Body of pancreas (tissue), 4 donors: ENCODE data around the gene ATOH8. TPM values are rescaled to one million over a fixed set of nuclear protein-coding genes. Genes with fewer than 3 reads are reported as not detected.

Source experiments
- ATAC-seq: fragments of 150-250 bp; one replicate; pipeline ENCODE4 v1.9.1; 2016
- DNase-seq, 4 donors: peaks; one replicate each; pipeline ENCODE4 v3.0.0-alpha.2; 2019
- H3K27ac ChIP-seq, 4 donors: fragments of 200-600 bp; sonication (generic); 1 replicate in 3 of 4; 2 replicates in 1 of 4; pipeline versions ENCODE4 v1.5.1 to v1.6.1; 2016 to 2019; ENCODE audit warnings: mild to moderate bottlenecking in 1 of 4, mixed read lengths in 1 of 4, moderate library complexity in 1 of 4
- H3K27me3 ChIP-seq, 2 donors: fragments of 200-600 bp; sonication (generic); one replicate each; pipeline ENCODE4 v1.6.0; 2016; ENCODE audit warnings: mild to moderate bottlenecking in 1 of 2
- H3K36me3 ChIP-seq, 2 donors: fragments of 200-600 bp; sonication (generic); replicated peaks in 1 of 2; 2 replicates each; pipeline ENCODE4 v1.5.1; 2016; ENCODE audit warnings: low read depth in 2 of 2; ENCODE audit not compliant: insufficient read depth in 1 of 2
- H3K4me1 ChIP-seq: fragments of 200-600 bp; sonication (generic); one replicate; pipeline ENCODE4 v1.6.0; 2016
- H3K4me3 ChIP-seq, 2 donors: fragments of 200-600 bp; sonication (generic); 1 replicate in 1 of 2; 2 replicates in 1 of 2; pipeline ENCODE4 v1.5.1; 2016 to 2019
- H3K9me3 ChIP-seq, 3 donors: fragments of 200-600 bp; sonication (generic); 1 replicate in 2 of 3; 2 replicates in 1 of 3; pipeline ENCODE4 v1.5.1; 2016
- CTCF ChIP-seq, 7 experiments: fragments of 450-650 bp in 4 of 7; fragments of 200-600 bp in 3 of 7; sonication (generic) in 3 of 7; IDR thresholded peaks; one replicate each; pipeline ENCODE4 v1.5.1; 2016 to 2019; ENCODE audit warnings: antibody characterized with exemption in 7 of 7
- POLR2A ChIP-seq, 3 donors: fragments of 450-650 bp; IDR thresholded peaks; one replicate each; pipeline ENCODE4 v1.6.1; 2016; ENCODE audit warnings: antibody characterized with exemption in 3 of 3, mild to moderate bottlenecking in 2 of 3
- WGBS, 2 donors: methylation state at CpG; one replicate each; pipeline ENCODE4 v1.1.5; 2017; 5-methylcytosine and 5-hydroxymethylcytosine counted together
- intact Hi-C: fragments of 100-400 bp; cut with DNase I; formaldehyde crosslinking; loops from one replicate; pipeline ENCODE4 v1.15.1; 2023
- total RNA-seq, 2 donors: library from RNA; depleted of rRNA; stranded (reverse); fragments of >200 nt; gene quantifications; one replicate each; pipeline ENCODE4 v1.1.0, GENCODE V29; 2016

ATOH8 gene
- 10 to 100 TPM; 12.9 to 14.5 TPM for total RNA-seq

- Histone ChIP-seq H3K27ac (peak within 1 kb of the TSS in 3 of 4 donors; percentile 5 to 44 (median 43)), H3K9me3 (no peaks in the 10 kb centered on the region), H3K4me3 (peak within 1 kb of the TSS; percentile 5 to 36), H3K36me3 (no peaks in the 10 kb centered on the region), H3K27me3 (peaks cover 0 to 29% of the 10 kb centered on the region in 2 donors), H3K4me1 (peaks cover 54% of the 10 kb centered on the region)
- intact Hi-C loops: no loop called here
- 2 to 9% methylated on average over 22 to 72 of the region's 81 CpGs for WGBS, 2 donors
- peak; percentile 41 for ATAC-seq
- TF ChIP-seq CTCF (IDR thresholded peaks at IDR 0.05): no peak
- peak in 1 of 3 donors; percentile 20 for TF ChIP-seq POLR2A (IDR thresholded peaks at IDR 0.05)
- DNase-seq: peak; percentile 60 to 62 (median 61)
Measured at GRCh38 chr2:85753525-85754312, at the start of gene ATOH8. Gene ATOH8, plus strand, starts transcription at chr2:85753991. Its CDS starts 199 bp downstream, at chr2:85754190.

- intact Hi-C loops: no loop called here
- Histone ChIP-seq H3K9me3 (no peaks in the 10 kb centered on the region), H3K27ac (peak overlapping the region in 1 of 4 donors; percentile 74), H3K36me3 (no peaks in the 10 kb centered on the region), H3K4me3 (no peak overlapping the region), H3K4me1 (peaks cover 23% of the 10 kb centered on the region), H3K27me3 (no peaks in the 10 kb centered on the region)
- DNase-seq (no peak), ATAC-seq (no peak)
- TF ChIP-seq CTCF (IDR thresholded peaks at IDR 0.05) (no peak), POLR2A (IDR thresholded peaks at IDR 0.05) (no peak)
- 69 to 75% methylated on average over 3 of the region's 3 CpGs for WGBS, 2 donors
Measured at GRCh38 chr2:85704038-85704437, 49.8 kb upstream of the ATOH8 start.

GRCh38 chr2:85704800-85705679 is 48.8 kb upstream of the ATOH8 start:
- ATAC-seq: no peak

GRCh38 chr2:85705680-85706039 is 48.1 kb upstream of the ATOH8 start:
- intact Hi-C loops: no loop called here
- ATAC-seq: peak; percentile 62
- Histone ChIP-seq H3K27ac (peak overlapping the region in 3 of 4 donors; percentile 15 to 74 (median 28)), H3K27me3 (no peaks in the 10 kb centered on the region), H3K36me3 (no peaks in the 10 kb centered on the region), H3K4me1 (peaks cover 23% of the 10 kb centered on the region), H3K9me3 (no peaks in the 10 kb centered on the region), H3K4me3 (no peak overlapping the region)
- 84 to 92% methylated on average over 2 of the region's 2 CpGs for WGBS, 2 donors
- TF ChIP-seq CTCF (IDR thresholded peaks at IDR 0.05) (no peak), POLR2A (IDR thresholded peaks at IDR 0.05) (no peak)
- peak in 2 of 4 donors; percentile 62 to 78 for DNase-seq

More at GRCh38 chr2:85704800-85705679, 48.8 kb upstream of the ATOH8 start:
- H3K4me1 ChIP-seq: peaks cover 23% of the 10 kb centered on the region
- H3K27me3 ChIP-seq: no peaks in the 10 kb centered on the region
- no peak for DNase-seq
- intact Hi-C loops: no loop called here
- no peaks in the 10 kb centered on the region for H3K36me3 ChIP-seq
- TF ChIP-seq CTCF (IDR thresholded peaks at IDR 0.05) (no peak), POLR2A (IDR thresholded peaks at IDR 0.05) (no peak)
- peak overlapping the region in 3 of 4 donors; percentile 15 to 74 (median 28) for H3K27ac ChIP-seq
- H3K9me3 ChIP-seq: no peaks in the 10 kb centered on the region
- WGBS, 2 donors: 72 to 86% methylated on average over 8 of the region's 8 CpGs
- no peak overlapping the region for H3K4me3 ChIP-seq
